ENCODE measurements around the gene SLC4A9.
A peak's percentile ranks its signal among the peaks of the same experiment; 100 is the strongest.

The SLC4A9 gene

DNA sequence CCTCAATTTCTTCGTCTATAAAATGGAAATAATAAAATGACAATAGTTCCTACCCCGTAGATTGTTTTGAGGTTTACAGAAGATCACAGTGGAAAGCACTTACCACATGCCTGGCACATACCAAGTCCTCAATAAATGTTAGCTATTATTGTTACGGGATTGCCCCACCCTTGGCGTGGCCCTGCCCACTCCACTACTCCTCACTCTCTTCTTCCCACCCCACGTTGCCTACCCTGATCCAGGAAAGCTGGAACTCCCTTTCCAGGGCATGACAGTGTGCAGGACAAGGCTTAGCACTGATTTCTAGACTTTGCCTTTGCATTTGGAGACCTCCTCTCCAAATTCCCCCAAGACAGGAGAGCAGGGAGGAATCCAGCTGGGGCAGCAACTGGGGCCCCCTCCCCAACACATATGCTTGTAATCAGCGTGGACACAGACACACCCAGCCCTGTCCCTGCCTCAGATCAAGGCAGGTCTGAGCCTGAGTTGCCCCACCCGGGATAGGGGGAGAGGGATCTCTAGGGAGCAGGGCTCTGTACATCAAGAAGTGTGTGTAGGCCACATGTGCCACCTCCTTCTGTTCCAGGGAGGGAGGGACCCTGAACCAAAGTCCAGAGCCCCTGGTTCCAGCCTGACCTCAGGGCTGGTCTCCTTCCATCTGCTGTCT, 6.7 kb downstream of the SLC4A9 start:
- no CpG with 5 or more reads among the region's 7 CpGs for WGBS, 2 donors (ENCODE audit: extremely low coverage in 2 of 2, insufficient read length in 2 of 2, insufficient replicate concordance in 1 of 2)
- Histone ChIP-seq H3K27ac (replicated peaks; ENCODE audit: low read length) (no peak overlapping the region), H3K36me3 (replicated peaks in 1 of 2; ENCODE audit: control insufficient read depth in 2 of 2, insufficient read depth in 2 of 2, low read length in 2 of 2) (no peaks in the 10 kb centered on the region), H3K9me3 (replicated peaks in 1 of 2; ENCODE audit: control insufficient read depth in 2 of 2, insufficient read depth in 1 of 2, low read depth in 1 of 2, low read length in 2 of 2) (no peaks in the 10 kb centered on the region), H3K79me1 (ENCODE audit: low read depth, low read length) (no peaks in the 10 kb centered on the region), H3K9ac (ENCODE audit: low read depth, low read length, poor library complexity) (no peak overlapping the region), H3K4ac (ENCODE audit: low read length) (no peak overlapping the region), H2BK15ac (ENCODE audit: low read length) (peak overlapping the region; percentile 15), H2AK5ac (ENCODE audit: low read depth, low read length) (no peak overlapping the region), H4K8ac (ENCODE audit: low read depth, low read length) (no peak overlapping the region), H3K23ac (ENCODE audit: low read depth, low read length, poor library complexity) (no peak overlapping the region), H2BK120ac (ENCODE audit: low read depth, low read length) (no peak overlapping the region), H3K18ac (ENCODE audit: low read length) (no peak overlapping the region), H4K91ac (ENCODE audit: low read depth, low read length, poor library complexity) (no peak overlapping the region), H2BK12ac (ENCODE audit: low read length) (no peak overlapping the region), H3K4me1 (ENCODE audit: control insufficient read depth in 2 of 2, insufficient read depth in 1 of 2, low read depth in 1 of 2, low read length in 2 of 2) (peaks cover 0 to 2% of the 10 kb centered on the region in 2 donors), H3K27me3 (ENCODE audit: control insufficient read depth in 3 of 3, insufficient read depth in 3 of 3, low read depth in 1 of 3, low read length in 3 of 3) (peaks cover 0 to 8% (median 0%) of the 10 kb centered on the region in 3 experiments), H3K4me3 (ENCODE audit: low read length in 2 of 2) (no peak overlapping the region), H3K14ac (ENCODE audit: low read length) (no peak overlapping the region), H2AFZ (ENCODE audit: low read length) (no peak overlapping the region), H3K4me2 (ENCODE audit: insufficient read depth, low read length, poor library complexity, severe bottlenecking) (no peak overlapping the region), H2BK5ac (ENCODE audit: low read length) (no peak overlapping the region)
- no peak for DNase-seq (ENCODE audit: low spot score)

DNA sequence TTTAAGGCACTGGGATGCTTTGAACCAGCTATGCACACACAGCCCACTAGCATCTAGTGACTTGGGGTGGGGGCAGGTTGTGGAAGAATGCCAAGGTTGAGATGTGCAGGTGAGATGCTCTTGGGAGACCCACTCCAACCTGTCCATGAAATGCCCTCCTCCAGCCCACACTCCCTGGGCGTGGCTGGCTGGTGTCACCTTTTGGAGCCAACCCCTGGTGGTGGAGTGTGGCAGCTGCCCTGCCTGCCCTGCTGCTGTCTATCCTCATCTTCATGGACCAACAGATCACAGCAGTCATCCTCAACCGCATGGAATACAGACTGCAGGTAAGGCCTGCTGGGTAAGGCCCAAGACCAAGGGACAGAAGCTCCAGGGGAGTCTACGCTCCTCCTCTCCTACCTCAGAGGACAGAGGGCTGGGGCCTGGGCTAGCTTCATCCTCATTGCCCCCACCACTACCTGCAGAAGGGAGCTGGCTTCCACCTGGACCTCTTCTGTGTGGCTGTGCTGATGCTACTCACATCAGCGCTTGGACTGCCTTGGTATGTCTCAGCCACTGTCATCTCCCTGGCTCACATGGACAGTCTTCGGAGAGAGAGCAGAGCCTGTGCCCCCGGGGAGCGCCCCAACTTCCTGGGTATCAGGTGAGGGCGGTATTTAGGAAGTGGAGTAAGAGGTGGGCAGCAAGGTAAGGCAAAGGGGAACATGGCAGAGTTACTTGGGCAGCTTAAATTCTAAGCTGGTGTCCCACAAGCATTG, 7.4 kb downstream of the SLC4A9 start:
- H3K27me3 ChIP-seq (ENCODE audit: control insufficient read depth in 3 of 3, insufficient read depth in 3 of 3, low read depth in 1 of 3, low read length in 3 of 3): peaks cover 0 to 8% (median 0%) of the 10 kb centered on the region in 3 experiments
- H2AFZ ChIP-seq (ENCODE audit: low read length): no peak overlapping the region
- no peak overlapping the region for H3K4me2 ChIP-seq (ENCODE audit: insufficient read depth, low read length, poor library complexity, severe bottlenecking)
- H3K9me3 ChIP-seq (replicated peaks in 1 of 2; ENCODE audit: control insufficient read depth in 2 of 2, insufficient read depth in 1 of 2, low read depth in 1 of 2, low read length in 2 of 2): no peaks in the 10 kb centered on the region
- H2AK5ac ChIP-seq (ENCODE audit: low read depth, low read length): no peak overlapping the region
- H3K23ac ChIP-seq (ENCODE audit: low read depth, low read length, poor library complexity): no peak overlapping the region
- H2BK12ac ChIP-seq (ENCODE audit: low read length): no peak overlapping the region
- H4K91ac ChIP-seq (ENCODE audit: low read depth, low read length, poor library complexity): no peak overlapping the region
- no peaks in the 10 kb centered on the region for H3K36me3 ChIP-seq (replicated peaks in 1 of 2; ENCODE audit: control insufficient read depth in 2 of 2, insufficient read depth in 2 of 2, low read length in 2 of 2)
- peak overlapping the region; percentile 44 for H3K9ac ChIP-seq (ENCODE audit: low read depth, low read length, poor library complexity)
- H2BK15ac ChIP-seq (ENCODE audit: low read length): no peak overlapping the region
- no CpG with 5 or more reads among the region's 8 CpGs for WGBS, 2 donors (ENCODE audit: extremely low coverage in 2 of 2, insufficient read length in 2 of 2, insufficient replicate concordance in 1 of 2)
- DNase-seq (ENCODE audit: low spot score): no peak
- H2BK120ac ChIP-seq (ENCODE audit: low read depth, low read length): no peak overlapping the region
- no peak overlapping the region for H4K8ac ChIP-seq (ENCODE audit: low read depth, low read length)
- H3K27ac ChIP-seq (replicated peaks; ENCODE audit: low read length): no peak overlapping the region
- H3K18ac ChIP-seq (ENCODE audit: low read length): no peak overlapping the region
- H2BK5ac ChIP-seq (ENCODE audit: low read length): no peak overlapping the region
- no peaks in the 10 kb centered on the region for H3K79me1 ChIP-seq (ENCODE audit: low read depth, low read length)
- H3K4me1 ChIP-seq (ENCODE audit: control insufficient read depth in 2 of 2, insufficient read depth in 1 of 2, low read depth in 1 of 2, low read length in 2 of 2): peaks cover 0 to 2% of the 10 kb centered on the region in 2 donors
- H3K4ac ChIP-seq (ENCODE audit: low read length): no peak overlapping the region
- no peak overlapping the region for H3K14ac ChIP-seq (ENCODE audit: low read length)
- peak overlapping the region in 1 of 2 donors; percentile 25 for H3K4me3 ChIP-seq (ENCODE audit: low read length in 2 of 2)

- no peak overlapping the region for H4K8ac ChIP-seq (ENCODE audit: low read depth, low read length)
- no peak overlapping the region for H3K4ac ChIP-seq (ENCODE audit: low read length)
- H3K9ac ChIP-seq (ENCODE audit: low read depth, low read length, poor library complexity): peak overlapping the region; percentile 13
- H2AFZ ChIP-seq (ENCODE audit: low read length): no peak overlapping the region
- no peak overlapping the region for H2BK120ac ChIP-seq (ENCODE audit: low read depth, low read length)
- DNase-seq (ENCODE audit: low spot score): no peak
- no peak overlapping the region for H3K18ac ChIP-seq (ENCODE audit: low read length)
- H2AK5ac ChIP-seq (ENCODE audit: low read depth, low read length): no peak overlapping the region
- H2BK12ac ChIP-seq (ENCODE audit: low read length): no peak overlapping the region
- H3K14ac ChIP-seq (ENCODE audit: low read length): no peak overlapping the region
- no peak overlapping the region for H3K4me3 ChIP-seq (ENCODE audit: low read length in 2 of 2)
- no peak overlapping the region for H4K91ac ChIP-seq (ENCODE audit: low read depth, low read length, poor library complexity)
- H2BK5ac ChIP-seq (ENCODE audit: low read length): no peak overlapping the region
- H3K4me2 ChIP-seq (ENCODE audit: insufficient read depth, low read length, poor library complexity, severe bottlenecking): no peak overlapping the region
- no peak overlapping the region for H3K23ac ChIP-seq (ENCODE audit: low read depth, low read length, poor library complexity)
- H3K4me1 ChIP-seq (ENCODE audit: control insufficient read depth in 2 of 2, insufficient read depth in 1 of 2, low read depth in 1 of 2, low read length in 2 of 2): peaks cover 0 to 2% of the 10 kb centered on the region in 2 donors
- no peaks in the 10 kb centered on the region for H3K79me1 ChIP-seq (ENCODE audit: low read depth, low read length)
- no CpG with 5 or more reads among the region's 3 CpGs for WGBS, 2 donors (ENCODE audit: extremely low coverage in 2 of 2, insufficient read length in 2 of 2, insufficient replicate concordance in 1 of 2)
- no peak overlapping the region for H2BK15ac ChIP-seq (ENCODE audit: low read length)
- no peaks in the 10 kb centered on the region for H3K27me3 ChIP-seq (ENCODE audit: control insufficient read depth in 3 of 3, insufficient read depth in 3 of 3, low read depth in 1 of 3, low read length in 3 of 3)
- H3K9me3 ChIP-seq (replicated peaks in 1 of 2; ENCODE audit: control insufficient read depth in 2 of 2, insufficient read depth in 1 of 2, low read depth in 1 of 2, low read length in 2 of 2): no peaks in the 10 kb centered on the region
- no peak overlapping the region for H3K27ac ChIP-seq (replicated peaks; ENCODE audit: low read length)
- H3K36me3 ChIP-seq (replicated peaks in 1 of 2; ENCODE audit: control insufficient read depth in 2 of 2, insufficient read depth in 2 of 2, low read length in 2 of 2): no peaks in the 10 kb centered on the region
Measured at GRCh38 chr5:140371356-140372151, 11.6 kb downstream of the SLC4A9 start.

Data from neuronal stem cell (in vitro differentiated cells).